ENCODE data around the gene FMN1.

DNA sequence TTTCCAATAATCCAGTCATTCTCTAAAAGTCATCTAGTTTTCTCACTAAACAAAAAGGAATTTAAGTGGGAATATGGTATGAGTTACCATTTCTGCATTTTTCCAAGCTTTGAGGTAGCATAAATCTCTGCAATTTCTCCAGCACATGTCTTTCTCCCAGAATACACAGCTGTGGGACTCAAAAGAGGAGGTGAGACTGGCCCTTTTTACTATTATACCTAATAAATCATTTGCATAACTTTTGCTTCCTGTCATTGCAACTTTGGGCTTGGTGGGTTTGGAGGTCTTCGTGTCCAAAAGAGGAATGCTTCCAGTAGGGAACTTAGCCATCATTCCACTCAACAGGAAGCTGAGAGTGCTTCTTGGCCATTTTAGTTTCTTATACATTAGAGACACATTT, 94.8 kb downstream of the FMN1 start:
- no peak for TF ChIP-seq POLR2A (IDR thresholded peaks at IDR 0.05)
- TF ChIP-seq, protein P1, sequence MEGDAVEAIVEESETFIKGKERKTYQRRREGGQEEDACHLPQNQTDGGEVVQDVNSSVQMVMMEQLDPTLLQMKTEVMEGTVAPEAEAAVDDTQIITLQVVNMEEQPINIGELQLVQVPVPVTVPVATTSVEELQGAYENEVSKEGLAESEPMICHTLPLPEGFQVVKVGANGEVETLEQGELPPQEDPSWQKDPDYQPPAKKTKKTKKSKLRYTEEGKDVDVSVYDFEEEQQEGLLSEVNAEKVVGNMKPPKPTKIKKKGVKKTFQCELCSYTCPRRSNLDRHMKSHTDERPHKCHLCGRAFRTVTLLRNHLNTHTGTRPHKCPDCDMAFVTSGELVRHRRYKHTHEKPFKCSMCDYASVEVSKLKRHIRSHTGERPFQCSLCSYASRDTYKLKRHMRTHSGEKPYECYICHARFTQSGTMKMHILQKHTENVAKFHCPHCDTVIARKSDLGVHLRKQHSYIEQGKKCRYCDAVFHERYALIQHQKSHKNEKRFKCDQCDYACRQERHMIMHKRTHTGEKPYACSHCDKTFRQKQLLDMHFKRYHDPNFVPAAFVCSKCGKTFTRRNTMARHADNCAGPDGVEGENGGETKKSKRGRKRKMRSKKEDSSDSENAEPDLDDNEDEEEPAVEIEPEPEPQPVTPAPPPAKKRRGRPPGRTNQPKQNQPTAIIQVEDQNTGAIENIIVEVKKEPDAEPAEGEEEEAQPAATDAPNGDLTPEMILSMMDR (IDR thresholded peaks at IDR 0.05 in 8 of 11, conservative IDR thresholded peaks at IDR 0.05 in 3 of 11): no peak
- TF ChIP-seq POLR2AphosphoS5 (IDR thresholded peaks at IDR 0.05): no peak
